GM19351 (cell line): ENCODE measurements around the gene ANO6.
"Not testable (repeated sequence)": the region's sequence is repeated elsewhere in the genome, so short reads cannot be mapped to it uniquely, and the experiment has no call there.

Experiments used
- ATAC-seq: cut with Tn5 transposase; IDR thresholded peaks from one replicate; pipeline ENCODE4 v1.9.1; 2021; ENCODE audit warnings: mild to moderate bottlenecking, moderate library complexity; ENCODE audit not compliant: unreplicated experiment

Gene ANO6

DNA sequence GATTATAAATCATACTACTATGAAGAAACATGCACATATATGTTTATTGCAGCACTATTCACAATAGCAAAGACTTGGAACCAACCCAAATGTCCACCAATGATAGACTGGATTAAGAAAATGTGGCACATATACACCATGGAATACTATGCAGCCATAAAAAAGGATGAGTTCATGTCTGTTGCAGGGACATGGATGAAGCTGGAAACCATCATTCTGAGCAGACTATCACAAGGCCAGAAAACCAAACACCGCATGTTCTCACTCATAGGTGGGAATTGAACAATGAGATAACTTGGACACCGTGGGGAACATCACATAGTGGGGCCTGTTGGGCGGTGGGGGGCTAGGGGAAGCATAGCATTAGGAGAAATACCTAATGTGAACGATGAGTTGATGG, 181.6 kb downstream of the ANO6 start:
- ATAC-seq = not testable (repeated sequence)

GRCh38 chr12:45398552-45398951, 182.7 kb downstream of the ANO6 start:
- no peak for ATAC-seq

DNA sequence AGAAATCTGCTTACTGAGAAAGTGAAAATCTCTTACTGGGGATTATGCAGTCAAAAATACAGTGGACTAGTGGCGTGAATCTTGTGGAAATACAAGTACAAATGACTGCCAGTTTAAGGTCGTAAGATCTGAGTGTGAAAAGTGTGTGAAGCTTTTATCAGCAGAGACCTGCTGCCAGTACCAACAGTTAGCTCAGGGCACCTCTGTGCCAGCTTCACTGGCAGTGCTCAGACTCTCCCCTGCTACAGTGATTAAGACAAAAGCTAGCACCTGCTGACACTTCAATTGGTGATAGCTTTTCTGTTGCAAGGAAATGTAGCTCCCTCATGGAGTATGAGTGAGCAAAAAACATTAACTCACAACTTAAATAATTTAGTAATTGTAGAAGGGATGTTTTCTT, 185.1 kb downstream of the ANO6 start:
- no peak for ATAC-seq

DNA sequence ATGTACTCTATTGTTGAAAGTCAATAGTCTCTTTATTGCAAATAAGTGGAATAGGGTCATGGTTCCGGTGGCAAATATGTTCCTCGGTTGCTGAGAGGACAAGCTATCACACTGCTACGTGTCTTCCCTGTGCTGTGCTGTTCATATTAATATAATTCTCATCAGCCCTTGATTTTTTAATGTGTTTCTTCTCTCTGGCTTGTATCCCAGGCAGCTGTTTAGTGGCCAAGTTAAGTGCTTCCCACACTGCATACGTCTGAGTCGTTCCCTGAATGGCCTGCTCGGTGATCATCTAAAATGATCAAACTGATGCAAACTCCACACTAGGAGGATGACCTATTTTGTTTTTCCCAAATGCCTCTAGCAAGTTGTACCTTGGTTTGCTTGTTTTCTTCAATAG, 186.4 kb downstream of the ANO6 start:
- ATAC-seq = no peak

- ATAC-seq = no peak
Observed at GRCh38 chr12:45406988-45407850, 191.3 kb downstream of the ANO6 start.

DNA sequence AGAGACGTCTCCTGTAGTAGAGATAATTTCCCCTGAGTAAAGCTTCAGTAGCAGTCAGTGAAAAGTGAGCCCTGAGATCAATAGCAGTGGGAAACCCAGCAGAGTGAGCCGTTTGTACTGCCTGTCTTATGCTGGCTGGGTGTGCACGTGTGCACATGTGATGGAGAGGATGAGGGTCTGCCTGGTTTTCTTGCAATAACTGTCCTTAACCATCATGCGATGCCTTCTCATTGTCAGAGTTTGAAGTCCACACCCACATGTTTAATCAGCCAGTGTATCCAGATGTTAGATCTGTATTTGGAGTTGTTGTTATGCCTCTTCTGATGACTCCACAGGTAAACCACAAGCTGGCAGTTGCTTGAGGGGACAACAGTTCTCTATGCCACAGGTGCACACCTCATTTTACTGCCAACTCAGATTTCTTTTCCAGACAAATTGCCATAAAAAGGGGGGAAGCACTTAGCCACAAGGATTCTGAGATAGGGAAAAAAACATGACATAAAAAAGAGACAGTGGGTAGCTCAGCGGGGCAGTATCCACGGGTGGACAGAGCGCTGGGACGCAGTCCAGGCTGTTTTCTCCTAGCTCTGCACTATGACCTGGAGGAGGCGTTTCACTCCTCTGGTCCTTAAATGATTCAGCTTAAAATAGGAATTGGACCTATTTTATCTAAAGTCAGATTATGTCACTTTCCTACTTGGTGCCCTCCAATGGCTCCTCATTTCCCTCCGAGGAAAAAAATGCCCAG, 192.3 kb downstream of the ANO6 start:
- ATAC-seq = no peak

DNA sequence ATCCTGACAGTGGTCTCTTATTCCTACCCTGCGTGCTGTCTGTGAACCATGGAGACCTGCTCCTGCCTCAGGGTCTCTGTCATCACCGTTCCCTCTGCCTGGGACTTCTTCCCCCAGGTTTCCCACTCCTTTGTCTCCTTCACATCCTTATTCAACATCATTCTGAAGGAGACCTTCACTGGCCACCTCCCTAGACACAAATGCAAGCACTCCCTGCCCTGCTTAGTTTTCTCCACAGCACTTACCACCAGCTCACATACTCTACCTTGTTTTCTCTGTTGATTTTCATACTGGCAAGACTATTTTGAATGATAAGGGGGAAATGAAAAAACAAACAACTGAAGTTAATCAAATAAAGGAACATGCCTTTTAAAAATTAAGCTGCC, 192.8 kb downstream of the ANO6 start:
- ATAC-seq = no peak

GRCh38 chr12:45409966-45410365, 194.1 kb downstream of the ANO6 start:
- no peak for ATAC-seq

GRCh38 chr12:45411626-45412025, 195.7 kb downstream of the ANO6 start:
- no peak for ATAC-seq

GRCh38 chr12:45415393-45415817, 199.5 kb downstream of the ANO6 start:
- ATAC-seq = peak; percentile 100

DNA sequence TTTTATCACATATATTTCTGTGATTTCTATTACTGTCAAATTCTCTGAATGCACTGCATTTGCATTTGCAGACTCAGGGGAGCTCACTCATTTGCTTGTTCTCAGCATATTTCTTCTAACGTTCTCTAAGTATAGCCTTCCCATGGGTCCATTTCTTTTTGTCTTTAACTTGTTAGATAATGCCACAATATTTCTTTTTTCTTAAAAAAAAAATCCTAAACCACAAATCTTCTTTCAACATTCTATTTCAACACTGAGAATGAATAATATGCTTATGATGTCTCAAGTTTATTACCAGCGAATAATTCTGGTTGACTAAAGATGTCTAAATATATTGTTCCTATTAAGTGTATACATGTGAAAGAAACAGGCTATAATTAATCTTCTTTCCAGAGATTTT, 200.2 kb downstream of the ANO6 start:
- no peak for ATAC-seq

DNA sequence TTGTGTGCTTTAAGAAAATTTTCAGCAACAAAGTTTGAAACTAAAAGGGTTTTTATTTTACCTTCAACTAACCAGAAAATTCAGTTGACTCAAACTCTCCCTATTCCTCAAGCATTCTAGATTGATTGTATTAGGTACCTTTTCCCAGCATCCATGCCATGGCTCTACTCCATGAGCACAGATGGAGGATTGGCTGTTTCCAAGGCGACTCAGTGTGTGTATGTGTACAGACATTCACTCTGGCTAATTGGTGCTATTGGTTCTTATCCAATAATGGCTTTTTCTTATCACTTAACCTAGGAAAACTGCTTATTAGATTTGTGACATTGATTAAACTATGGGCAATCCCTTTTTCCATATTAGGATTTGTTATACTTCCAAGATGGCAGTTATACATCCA, 202.6 kb downstream of the ANO6 start:
- ATAC-seq = no peak

DNA sequence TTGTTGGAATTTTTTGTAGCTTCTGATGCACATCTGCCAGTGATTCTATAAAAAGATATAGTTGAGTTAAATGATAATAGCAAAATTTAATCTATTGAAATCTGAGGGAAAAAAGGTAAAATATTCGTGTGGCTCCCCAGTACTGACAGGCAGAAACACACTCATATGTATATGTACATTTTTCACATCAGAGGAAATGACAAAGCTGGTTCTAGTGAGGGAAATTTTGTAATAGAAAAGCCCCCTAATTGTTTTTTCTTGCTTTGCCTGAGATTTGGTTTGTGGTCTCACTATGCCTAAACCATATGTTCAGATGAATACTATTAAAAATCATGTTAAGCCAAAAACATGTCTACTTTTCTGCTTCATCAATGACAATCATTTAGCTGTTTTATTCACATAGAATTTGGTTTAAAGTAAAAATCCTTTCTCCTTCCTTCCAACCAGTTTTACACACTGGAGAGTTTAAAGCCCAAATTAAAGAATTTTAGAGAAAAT, 203.5 kb downstream of the ANO6 start:
- ATAC-seq = no peak

- no peak for ATAC-seq
Observed at GRCh38 chr12:45421736-45422135, 205.8 kb downstream of the ANO6 start.

GRCh38 chr12:45423931-45424330, 208.0 kb downstream of the ANO6 start:
- ATAC-seq = no peak

GRCh38 chr12:45425426-45425825, 209.5 kb downstream of the ANO6 start:
- ATAC-seq = no peak

DNA sequence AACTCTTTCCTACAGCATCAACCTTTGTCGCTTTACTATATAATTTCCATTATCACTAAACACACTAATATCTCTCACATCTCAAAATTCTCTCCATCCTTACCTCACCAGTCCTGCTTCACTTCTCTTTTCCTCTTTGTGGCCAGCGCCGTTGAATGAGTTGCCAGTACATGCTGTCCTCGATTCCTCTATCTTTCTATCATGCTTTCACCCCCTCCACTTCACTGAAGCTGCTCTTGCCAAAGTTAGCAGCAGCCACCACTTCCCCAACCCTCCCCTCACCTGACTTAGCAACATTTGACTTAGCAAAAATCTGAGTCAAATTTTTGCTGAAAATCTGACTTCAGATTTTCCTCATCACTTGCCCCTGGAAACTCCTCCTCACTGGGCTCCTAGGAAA, 210.4 kb downstream of the ANO6 start:
- ATAC-seq = no peak

GRCh38 chr12:45427042-45427441, 211.1 kb downstream of the ANO6 start:
- no peak for ATAC-seq

DNA sequence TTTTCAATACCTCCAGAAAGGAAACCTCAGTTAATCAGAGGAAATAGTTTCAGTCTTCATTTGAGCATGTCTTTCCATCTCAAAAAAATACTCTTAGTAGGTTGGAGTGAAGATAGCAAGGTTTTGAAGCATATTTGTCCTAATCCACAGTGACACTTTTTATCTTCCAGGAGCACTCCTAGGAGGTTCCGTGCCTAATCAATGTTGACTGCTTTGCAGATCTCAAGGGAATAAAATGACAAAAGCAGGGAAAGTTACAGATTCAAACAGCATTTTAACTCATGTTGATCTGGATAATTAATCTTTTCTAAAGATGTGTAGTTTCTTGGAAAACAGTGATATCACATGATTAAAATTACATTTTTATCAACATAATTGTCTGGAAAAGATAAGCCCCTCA, 213.9 kb downstream of the ANO6 start:
- no peak for ATAC-seq

GRCh38 chr12:45431126-45431525, 215.2 kb downstream of the ANO6 start:
- ATAC-seq = no peak

DNA sequence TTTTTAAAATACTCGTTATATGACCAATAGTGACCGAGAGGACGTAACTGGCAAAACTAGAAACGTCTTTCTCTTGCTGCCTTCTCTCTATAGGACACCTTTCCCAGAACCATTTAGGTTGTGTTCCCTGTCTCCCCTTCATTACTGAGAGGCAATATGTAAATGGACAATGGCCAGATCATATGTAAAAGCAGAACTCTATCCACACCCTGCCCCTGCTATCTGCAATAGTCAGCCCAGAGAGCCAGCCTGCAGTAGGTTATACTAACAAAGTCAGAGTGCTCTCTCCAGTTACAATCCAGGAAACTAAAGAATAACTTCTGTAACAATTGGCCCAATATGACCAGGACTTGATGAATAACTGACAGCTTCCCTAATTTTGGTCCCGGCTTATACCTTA, 216.8 kb downstream of the ANO6 start:
- ATAC-seq = no peak

DNA sequence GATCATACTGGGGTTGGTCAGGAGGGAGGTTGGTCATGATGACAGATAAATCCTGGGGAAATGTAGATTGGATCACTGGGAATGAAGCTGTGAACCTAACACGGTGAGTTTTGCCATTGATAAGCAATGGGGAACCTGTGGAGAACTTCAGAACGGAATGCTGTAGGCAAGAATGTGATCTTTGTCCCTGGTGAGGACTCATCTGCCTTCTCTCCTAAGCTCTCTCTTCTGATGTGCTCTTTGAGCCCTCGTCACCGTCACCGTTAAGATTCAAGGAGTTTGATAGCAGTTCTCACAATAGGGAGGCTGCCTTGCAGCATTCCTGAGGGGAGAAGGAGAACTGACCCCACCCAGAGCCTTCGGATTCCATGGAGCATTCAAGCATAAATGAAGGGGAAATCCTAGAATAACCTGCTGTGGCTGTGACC, 217.6 kb downstream of the ANO6 start:
- no peak for ATAC-seq
